Measurements from ENCODE around the gene SPIRE2.
"Not testable (repeated sequence)": the region's sequence is repeated elsewhere in the genome, so short reads cannot be mapped to it uniquely, and the experiment has no call there.

The SPIRE2 gene

GRCh38 chr16:89828199-89828869 lies at the start of gene SPIRE2:
SPIRE2 (plus strand) TSS chr16:89828475; CDS start chr16:89828551, 76 bp downstream.
- DNase-seq = peak; percentile 76

- no peak for DNase-seq
Measured at GRCh38 chr16:89779231-89779908, 48.9 kb upstream of the SPIRE2 start.

- DNase-seq = no peak
Measured at GRCh38 chr16:89779909-89780305, 48.4 kb upstream of the SPIRE2 start.

- DNase-seq = no peak
Measured at GRCh38 chr16:89782489-89782888, 45.8 kb upstream of the SPIRE2 start.

- not testable (repeated sequence) for DNase-seq
Measured at GRCh38 chr16:89783952-89784351, 44.3 kb upstream of the SPIRE2 start.

- peak; percentile 44 for DNase-seq
Measured at GRCh38 chr16:89784406-89784805, 43.9 kb upstream of the SPIRE2 start.

- DNase-seq = peak; percentile 69
Measured at GRCh38 chr16:89785523-89786155, 42.6 kb upstream of the SPIRE2 start.

- DNase-seq = no peak
Measured at GRCh38 chr16:89786474-89787364, 41.6 kb upstream of the SPIRE2 start.

- no peak for DNase-seq
Measured at GRCh38 chr16:89787365-89787805, 40.9 kb upstream of the SPIRE2 start.

GRCh38 chr16:89791278-89791995 lies 36.8 kb upstream of the SPIRE2 start:
- DNase-seq = no peak

- peak; percentile 75 for DNase-seq
Measured at GRCh38 chr16:89793092-89793491, 35.2 kb upstream of the SPIRE2 start.

- DNase-seq = no peak
Measured at GRCh38 chr16:89793955-89794354, 34.3 kb upstream of the SPIRE2 start.

- no peak for DNase-seq
Measured at GRCh38 chr16:89795676-89796075, 32.6 kb upstream of the SPIRE2 start.

- no peak for DNase-seq
Measured at GRCh38 chr16:89796104-89796503, 32.2 kb upstream of the SPIRE2 start.

GRCh38 chr16:89798126-89798525 lies 30.1 kb upstream of the SPIRE2 start:
- no peak for DNase-seq

GRCh38 chr16:89798832-89799370 lies 29.4 kb upstream of the SPIRE2 start:
- DNase-seq = no peak

- no peak for DNase-seq
Measured at GRCh38 chr16:89801800-89802199, 26.5 kb upstream of the SPIRE2 start.

GRCh38 chr16:89805136-89805905 lies 23.0 kb upstream of the SPIRE2 start:
- no peak for DNase-seq

GRCh38 chr16:89806589-89807193 lies 21.6 kb upstream of the SPIRE2 start:
- DNase-seq = not testable (repeated sequence)

GRCh38 chr16:89808475-89808874 lies 19.8 kb upstream of the SPIRE2 start:
- no peak for DNase-seq

GRCh38 chr16:89811321-89811720 lies 17.0 kb upstream of the SPIRE2 start:
- no peak for DNase-seq
